ENCODE data around the gene ETV2.
"Not testable (repeated sequence)": the region's sequence is repeated elsewhere in the genome, so short reads cannot be mapped to it uniquely, and the experiment has no call there.

ETV2 gene

DNA sequence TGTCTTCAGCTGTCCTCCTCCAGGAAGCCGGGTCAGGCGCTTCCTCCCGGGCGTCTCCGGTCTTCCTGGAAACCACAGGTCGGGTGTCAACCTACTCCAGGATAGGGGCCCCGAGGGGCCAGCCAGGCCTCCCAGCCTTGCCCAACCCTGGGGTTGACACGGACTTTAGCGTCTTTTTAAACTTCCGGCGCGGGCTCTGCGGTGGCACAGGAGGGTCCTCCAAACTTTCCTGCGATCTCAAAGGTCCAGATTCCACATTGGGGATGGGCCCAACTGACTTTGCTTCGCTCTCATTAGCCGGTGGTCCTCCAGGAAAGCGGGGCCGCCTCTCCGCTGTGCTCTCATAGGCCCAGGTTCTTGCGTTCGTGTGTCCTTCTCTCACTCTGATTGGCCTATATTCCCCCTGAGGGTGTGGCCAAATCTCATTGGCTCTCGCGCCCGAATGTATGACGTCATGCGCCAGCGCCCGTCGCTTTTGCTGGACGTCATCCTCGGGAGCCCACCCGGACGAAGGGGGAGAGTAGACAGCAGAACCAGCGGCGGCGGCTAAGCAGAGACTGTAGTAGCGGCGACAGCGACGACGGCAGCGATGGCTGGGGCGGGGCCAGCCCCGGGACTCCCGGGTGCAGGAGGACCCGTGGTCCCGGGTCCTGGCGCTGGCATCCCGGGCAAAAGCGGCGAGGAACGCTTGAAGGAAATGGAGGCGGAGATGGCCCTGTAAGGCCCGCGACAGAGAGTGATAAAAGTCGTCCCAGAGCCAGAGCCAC lies 12.8 kb upstream of the ETV2 start, which contains the start of gene RBM42:
Gene RBM42, plus strand, starts transcription at position 472 of the 767 bp plus-strand sequence. Its CDS starts 118 bp downstream, at position 590.
- DNase-seq (ENCODE audit: low spot score), result peak; percentile 99

DNA sequence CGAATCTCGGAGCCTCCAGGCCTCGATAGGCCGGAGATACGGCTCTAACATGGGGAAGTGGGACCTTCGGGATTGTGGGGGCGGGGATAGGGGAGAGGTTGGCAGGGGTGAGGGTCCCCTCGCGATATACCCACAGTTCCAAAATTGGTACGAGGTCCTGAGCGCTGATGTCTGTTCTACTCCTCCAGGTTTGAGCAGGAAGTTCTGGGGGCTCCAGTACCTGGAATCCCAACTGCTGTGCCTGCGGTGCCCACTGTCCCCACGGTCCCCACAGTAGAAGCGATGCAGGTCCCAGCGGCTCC lies 12.3 kb upstream of the ETV2 start:
- DNase-seq (ENCODE audit: low spot score), result no peak

DNA sequence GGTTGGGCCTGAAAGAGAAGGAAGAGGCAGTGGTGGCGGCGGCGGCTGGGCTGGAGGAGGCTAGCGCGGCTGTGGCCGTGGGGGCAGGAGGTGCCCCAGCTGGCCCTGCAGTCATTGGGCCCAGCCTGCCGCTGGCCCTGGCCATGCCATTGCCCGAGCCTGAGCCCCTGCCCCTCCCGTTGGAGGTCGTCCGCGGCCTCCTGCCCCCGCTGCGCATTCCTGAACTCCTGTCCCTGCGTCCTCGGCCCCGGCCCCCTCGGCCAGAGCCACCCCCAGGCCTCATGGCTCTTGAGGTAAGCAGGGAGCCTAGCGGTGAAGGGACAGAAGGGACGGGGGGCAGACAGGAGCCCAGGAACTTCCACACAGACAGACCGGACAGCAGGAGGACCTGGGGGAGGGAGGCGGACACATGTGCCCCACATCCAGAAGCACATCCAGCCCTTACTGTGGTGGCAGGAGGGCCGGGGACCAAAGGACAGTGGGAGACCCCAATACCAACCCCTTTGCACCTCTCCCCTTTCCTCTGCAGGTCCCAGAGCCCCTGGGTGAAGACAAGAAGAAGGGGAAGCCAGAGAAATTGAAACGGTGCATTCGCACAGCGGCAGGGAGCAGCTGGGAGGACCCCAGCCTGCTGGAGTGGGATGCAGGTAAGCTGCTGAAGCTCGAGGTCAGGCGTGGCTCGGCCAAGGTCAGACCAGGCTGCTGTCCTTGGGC lies 7.7 kb upstream of the ETV2 start:
- no peak for DNase-seq (ENCODE audit: low spot score)

- DNase-seq (ENCODE audit: low spot score), result no peak
Measured at GRCh38 chr19:35636651-35637050, 4.9 kb upstream of the ETV2 start.

DNA sequence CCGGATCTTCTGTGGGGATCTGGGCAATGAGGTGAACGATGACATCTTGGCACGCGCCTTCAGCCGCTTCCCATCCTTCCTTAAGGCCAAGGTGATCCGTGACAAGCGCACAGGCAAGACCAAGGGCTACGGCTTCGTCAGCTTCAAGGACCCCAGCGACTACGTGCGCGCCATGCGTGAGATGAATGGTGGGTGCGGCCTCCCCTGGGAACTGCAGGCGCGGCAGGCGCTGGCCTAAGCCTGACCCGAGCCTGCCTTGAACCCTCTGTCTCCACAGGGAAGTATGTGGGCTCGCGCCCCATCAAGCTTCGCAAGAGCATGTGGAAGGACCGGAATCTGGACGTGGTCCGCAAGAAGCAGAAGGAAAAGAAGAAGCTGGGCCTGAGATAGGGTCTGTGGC lies 4.4 kb upstream of the ETV2 start:
- DNase-seq (ENCODE audit: low spot score), result no peak

GRCh38 chr19:35639321-35639639 lies 2.3 kb upstream of the ETV2 start:
- DNase-seq (ENCODE audit: low spot score), result no peak

- DNase-seq (ENCODE audit: low spot score), result no peak
Measured at GRCh38 chr19:35639863-35640262, 1.7 kb upstream of the ETV2 start.

- no peak for DNase-seq (ENCODE audit: low spot score)
Measured at GRCh38 chr19:35642312-35642711, 767 bp downstream of the ETV2 start.

GRCh38 chr19:35642798-35643254 lies 1.3 kb downstream of the ETV2 start:
- DNase-seq (ENCODE audit: low spot score), result no peak

GRCh38 chr19:35643255-35644205 lies 2.0 kb downstream of the ETV2 start:
- DNase-seq (ENCODE audit: low spot score), result peak; percentile 76

- peak; percentile 96 for DNase-seq (ENCODE audit: low spot score)
Measured at GRCh38 chr19:35644206-35644986, 2.9 kb downstream of the ETV2 start.

- peak; percentile 58 for DNase-seq (ENCODE audit: low spot score)
Measured at GRCh38 chr19:35644987-35645679, 3.6 kb downstream of the ETV2 start.

DNA sequence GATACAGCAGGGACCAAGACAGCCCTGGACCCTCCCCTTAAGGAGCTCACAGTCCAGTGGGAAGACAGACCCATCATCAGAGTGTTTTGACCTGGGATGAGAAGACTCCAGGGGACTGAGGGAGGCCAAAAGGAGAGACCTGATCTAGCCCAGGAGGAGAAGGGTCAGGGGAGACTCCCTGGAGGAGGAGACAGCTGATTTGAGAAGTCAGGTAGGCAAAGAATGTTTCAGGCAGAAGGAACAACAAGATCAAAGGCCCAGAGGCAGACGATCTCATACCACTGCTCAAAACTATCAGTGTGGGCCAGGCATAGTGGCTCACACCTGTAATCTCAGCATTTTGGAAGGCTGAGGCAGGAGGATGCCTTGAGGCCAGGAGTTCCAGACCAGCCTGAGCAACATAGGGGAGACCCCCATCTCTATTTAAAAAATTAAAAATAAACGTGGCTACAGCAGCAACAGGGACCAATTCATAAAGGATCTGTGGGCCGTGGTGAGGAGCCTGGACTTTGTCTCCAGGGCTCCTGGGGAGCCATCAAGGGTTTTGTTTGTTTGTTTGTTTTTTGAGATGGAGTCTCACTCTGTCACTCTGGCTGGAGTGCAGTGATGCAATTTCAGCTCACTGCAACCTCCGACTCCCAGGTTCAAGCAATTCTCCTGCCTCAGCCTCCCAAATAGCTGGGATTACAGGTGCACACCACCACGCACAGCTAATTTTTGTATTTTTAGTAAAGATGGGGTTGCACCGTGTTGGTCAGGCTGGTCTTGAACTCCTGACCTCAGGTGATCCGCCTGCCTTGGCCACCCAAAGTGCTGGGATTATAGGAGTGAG lies 4.4 kb downstream of the ETV2 start:
- DNase-seq (ENCODE audit: low spot score), result no peak

- DNase-seq (ENCODE audit: low spot score), result peak; percentile 99
Measured at GRCh38 chr19:35648017-35648961, 6.7 kb downstream of the ETV2 start, which contains the start of gene COX6B1. TSS of gene COX6B1 (plus strand) at chr19:35648323. CDS start at chr19:35651244, 2,921 bp downstream.

DNA sequence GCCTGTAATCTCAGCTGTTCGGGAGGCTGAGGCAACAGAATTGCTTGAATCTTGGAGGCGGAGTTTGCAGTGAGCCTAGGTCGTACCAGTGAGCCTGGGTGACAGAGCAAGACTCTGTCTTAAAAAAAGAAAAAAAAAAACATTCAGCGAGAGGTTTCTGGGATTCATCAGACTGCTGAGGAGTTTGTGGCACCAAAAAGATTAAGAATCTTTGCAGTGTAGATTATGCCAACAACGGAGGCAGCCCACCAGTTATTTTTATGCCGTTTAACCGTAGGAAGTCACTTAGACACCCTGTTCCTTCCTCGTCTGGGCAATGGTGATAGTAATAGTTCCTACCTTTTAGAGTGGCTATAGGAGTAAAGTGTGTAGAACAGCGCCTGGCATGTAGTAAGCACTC lies 9.0 kb downstream of the ETV2 start:
- DNase-seq (ENCODE audit: low spot score), result no peak

- not testable (repeated sequence) for DNase-seq (ENCODE audit: low spot score)
Measured at GRCh38 chr19:35654828-35655227, 13.3 kb downstream of the ETV2 start.

GRCh38 chr19:35655600-35655999 lies 14.1 kb downstream of the ETV2 start:
- DNase-seq (ENCODE audit: low spot score), result no peak

DNA sequence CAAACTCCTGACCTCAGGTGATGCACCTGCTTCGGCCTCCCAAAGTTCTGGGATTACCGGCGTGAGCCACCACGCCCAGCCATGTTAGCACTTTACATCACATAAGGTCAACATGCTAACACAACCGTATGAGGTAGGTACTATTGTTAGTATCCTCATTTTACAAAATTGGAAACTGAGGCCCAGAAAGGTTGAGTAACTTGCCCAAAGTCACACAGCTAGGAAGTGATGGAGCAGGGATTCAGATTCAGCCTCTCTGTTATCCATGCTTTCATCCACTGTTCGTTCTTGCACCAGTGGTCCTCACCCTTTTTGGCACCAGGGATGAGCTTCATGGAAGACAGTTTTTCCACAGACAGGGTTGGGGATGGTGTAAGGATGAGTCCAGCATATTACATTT lies 15.2 kb downstream of the ETV2 start:
- DNase-seq (ENCODE audit: low spot score), result no peak
